ENCODE results near the gene TMCC2.
A peak's percentile ranks its signal among the peaks of the same experiment; 100 is the strongest.
"Not testable (repeated sequence)": the region's sequence is repeated elsewhere in the genome, so short reads cannot be mapped to it uniquely, and the experiment has no call there.

Gene TMCC2

GRCh38 chr1:205283270-205284147 lies 55.8 kb downstream of the TMCC2 start:
- DNase-seq: no peak

- DNase-seq: peak; percentile 88
Measured at GRCh38 chr1:205284420-205285144, 56.8 kb downstream of the TMCC2 start.

GRCh38 chr1:205285381-205286101 lies 57.8 kb downstream of the TMCC2 start:
- peak; percentile 53 for DNase-seq

- DNase-seq: peak; percentile 45
Measured at GRCh38 chr1:205286335-205286950, 58.7 kb downstream of the TMCC2 start.

DNA sequence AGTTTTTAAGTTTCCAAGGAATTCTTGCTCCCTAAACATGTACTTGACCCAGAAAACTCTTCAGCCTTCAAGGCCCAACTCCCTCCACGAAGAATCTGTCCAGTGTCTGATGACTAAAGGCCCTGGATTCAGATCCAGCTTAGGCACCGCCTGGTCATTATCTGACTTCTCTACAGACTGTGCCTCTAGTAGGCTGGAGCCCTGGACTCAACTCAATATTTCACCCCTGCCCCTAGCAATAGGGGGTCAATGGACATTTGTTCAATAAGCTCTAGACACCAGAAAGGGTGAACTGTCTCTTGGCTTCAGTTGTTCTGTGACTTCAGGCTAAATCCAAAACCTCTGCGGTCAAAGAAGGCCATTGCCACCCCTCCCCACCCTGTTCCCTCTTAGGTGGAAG lies 59.3 kb downstream of the TMCC2 start:
- no peak for DNase-seq

GRCh38 chr1:205287767-205288559 lies 60.2 kb downstream of the TMCC2 start:
- DNase-seq: peak; percentile 75

GRCh38 chr1:205291596-205291995 lies 63.9 kb downstream of the TMCC2 start:
- DNase-seq: no peak

DNA sequence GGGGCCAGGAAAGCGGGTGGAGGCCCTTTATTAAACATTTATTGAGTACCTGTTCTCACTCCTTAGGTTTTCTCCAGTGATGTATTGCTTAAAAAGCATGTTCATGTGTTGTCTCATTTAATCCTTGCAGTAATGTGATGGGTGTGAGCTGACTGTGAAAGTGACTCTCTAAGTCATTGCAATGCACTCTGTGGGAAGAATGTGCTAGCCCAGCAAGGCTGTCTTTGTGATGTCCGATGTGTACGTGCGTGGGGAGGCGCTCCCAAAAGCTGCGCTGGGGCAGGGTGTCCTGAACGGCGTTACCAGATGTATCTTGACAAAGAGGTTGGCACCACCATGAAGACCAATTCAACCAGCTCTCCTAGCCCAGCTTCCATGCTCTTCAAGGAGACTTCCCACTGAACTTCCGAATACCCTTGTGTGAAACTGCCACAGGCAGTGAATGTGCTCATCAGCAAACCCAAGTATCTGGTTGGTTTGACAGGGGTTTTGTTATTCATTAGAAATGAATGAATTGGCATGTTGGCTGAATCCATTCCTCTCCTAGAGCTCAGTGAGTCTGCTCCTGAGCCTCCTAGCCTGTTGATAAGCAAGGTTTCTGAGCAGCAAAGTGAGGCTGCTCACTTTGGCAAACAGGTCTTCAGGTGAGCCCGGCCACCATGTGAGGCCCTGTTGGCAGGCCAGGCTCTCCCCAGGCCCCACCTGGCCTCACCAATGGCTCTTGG lies 65.8 kb downstream of the TMCC2 start:
- no peak for DNase-seq

DNA sequence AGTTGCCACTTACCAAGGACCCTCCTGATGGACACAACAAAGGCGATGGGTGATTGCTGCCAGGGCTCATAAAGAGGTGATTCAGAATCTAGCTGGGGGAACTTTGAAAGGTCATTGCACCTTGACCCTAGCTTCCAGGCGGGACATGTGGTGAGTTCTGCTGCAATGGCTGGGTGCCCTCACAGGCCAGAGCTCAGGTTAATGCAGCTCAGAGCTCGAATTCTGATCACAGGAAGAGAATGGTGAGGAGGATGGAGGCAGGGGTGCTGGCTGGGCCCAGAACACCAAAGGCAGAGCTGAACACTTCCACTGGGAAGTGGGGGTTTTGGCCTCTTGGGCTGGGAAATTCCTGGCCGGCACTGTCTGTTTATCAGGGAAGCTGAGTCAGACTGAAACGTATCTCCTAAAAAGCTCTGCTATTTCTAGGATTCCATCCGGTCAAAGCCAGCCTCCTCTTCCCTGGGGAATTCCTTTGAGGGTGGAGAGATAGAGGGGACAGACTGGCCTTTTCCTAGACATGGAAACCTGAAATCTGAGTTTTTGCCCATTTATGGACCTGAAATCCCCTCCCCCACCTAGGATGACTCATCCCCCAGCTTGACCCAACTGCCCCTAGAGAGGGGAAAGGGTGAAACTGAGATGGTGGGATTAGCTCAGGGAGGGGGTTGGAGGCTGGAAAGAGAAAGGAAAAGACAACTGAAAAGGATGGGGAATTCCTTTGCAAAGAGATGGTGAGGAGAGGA lies 66.6 kb downstream of the TMCC2 start:
- DNase-seq: no peak

GRCh38 chr1:205294934-205295333 lies 67.2 kb downstream of the TMCC2 start:
- no peak for DNase-seq

DNA sequence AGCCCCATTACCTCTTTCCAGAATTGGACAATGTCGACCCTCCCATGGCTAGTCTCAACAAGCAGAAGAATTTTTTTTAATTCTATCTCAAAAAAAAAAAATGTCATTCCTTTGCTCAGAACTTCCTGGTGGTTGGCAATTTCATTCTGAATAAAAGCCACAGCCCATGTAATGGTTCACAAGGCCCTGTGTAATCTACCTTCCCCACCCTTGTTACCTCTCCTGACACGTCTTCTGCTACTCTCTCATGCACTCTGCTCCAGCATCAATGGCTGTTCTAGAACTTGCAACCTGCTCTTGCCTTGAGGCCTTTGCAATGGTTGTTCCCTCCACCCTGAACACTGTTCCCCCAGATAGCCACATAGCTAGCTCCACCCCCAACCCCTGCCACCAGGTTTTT lies 68.4 kb downstream of the TMCC2 start:
- no peak for DNase-seq

DNA sequence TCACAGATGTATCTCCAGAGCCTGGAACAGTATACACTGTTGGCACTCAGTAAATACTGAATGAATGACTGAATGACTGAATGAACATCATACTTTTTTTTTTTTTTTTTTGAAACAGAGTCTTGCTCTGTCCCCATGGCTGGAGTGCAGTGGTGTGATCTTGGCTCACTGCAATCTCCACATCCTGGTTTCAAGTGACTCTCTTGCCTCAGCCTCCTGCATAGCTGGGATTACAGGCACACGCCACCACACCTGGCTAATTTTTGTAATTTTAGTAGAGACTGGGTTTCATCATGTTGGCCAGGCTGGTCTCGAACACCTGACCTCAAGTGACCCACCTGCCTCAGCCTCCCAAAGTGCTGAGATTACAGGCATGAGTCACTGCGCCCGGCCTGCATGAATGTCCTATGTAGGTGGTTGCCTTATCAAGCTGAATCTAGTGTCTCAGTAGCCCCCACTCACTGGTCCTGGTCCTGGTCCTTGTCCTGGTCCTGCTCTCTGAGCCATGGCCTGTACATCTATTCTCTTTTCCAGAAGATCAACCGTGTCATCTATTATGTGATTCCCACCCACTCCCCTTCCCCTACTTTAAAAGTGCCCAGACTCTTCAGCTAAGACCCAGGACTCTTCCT lies 69.9 kb downstream of the TMCC2 start:
- DNase-seq: not testable (repeated sequence)

GRCh38 chr1:205298191-205298994 lies 70.6 kb downstream of the TMCC2 start:
- DNase-seq: no peak

DNA sequence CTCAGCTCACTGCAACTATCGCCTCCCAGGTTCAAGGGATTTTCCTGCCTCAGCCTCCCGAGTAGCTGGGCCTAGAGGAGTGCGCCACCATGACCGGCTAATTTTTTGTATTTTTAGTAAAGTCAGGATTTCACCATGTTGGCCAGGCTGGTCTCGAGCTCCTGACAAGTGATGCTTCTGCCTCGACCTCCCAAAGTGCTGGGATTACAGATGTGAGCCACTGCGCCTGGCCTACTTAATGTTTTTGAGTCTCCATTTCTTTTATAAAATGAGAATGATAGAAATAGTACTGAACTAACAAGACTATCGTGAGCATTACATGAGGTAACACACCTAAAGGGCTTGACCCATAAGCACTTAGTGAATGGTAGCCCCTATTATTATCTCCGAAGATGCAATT lies 72.4 kb downstream of the TMCC2 start:
- DNase-seq: no peak

GRCh38 chr1:205301205-205301821 lies 73.6 kb downstream of the TMCC2 start:
- DNase-seq: no peak

- no peak for DNase-seq
Measured at GRCh38 chr1:205301842-205302588, 74.3 kb downstream of the TMCC2 start.

- DNase-seq: no peak
Measured at GRCh38 chr1:205303247-205303888, 75.6 kb downstream of the TMCC2 start.

Measured in effector CD4-positive, alpha-beta T cell (primary cell).